Renal cortical epithelial cell (primary cell): Measurements from ENCODE around the gene NXN. TPM values are rescaled to one million over a fixed set of nuclear protein-coding genes. Genes with fewer than 3 reads are reported as not detected.
"Not testable (repeated sequence)": the region's sequence is repeated elsewhere in the genome, so short reads cannot be mapped to it uniquely, and the experiment has no call there.

Experiments used
- DNase-seq: peaks from one replicate; pipeline ENCODE4 v3.0.0-alpha.2; 2011; ENCODE audit warnings: low read depth
- total RNA-seq: library from RNA; depleted of rRNA; stranded (reverse); fragments of >200 nt; gene quantifications from 2 replicates; pipeline ENCODE4 v1.2.3, GENCODE V29; 2014

The NXN gene
- total RNA-seq, 1 donor from 2014 or later: 57.7 TPM

- no peak for DNase-seq
Observed at GRCh38 chr17:773467-774312, 205.9 kb downstream of the NXN start.

- DNase-seq: no peak
Observed at GRCh38 chr17:773016-773415, 206.6 kb downstream of the NXN start.

GRCh38 chr17:767076-767475, 212.5 kb downstream of the NXN start:
- no peak for DNase-seq

GRCh38 chr17:760371-760770, 219.2 kb downstream of the NXN start:
- no peak for DNase-seq

- DNase-seq: no peak
Observed at GRCh38 chr17:759964-760363, 219.6 kb downstream of the NXN start.

- DNase-seq: not testable (repeated sequence)
Observed at GRCh38 chr17:756010-756567, 223.5 kb downstream of the NXN start.

GRCh38 chr17:755319-755961, 224.1 kb downstream of the NXN start:
- DNase-seq: not testable (repeated sequence)

- DNase-seq: no peak
Observed at GRCh38 chr17:753418-753817, 226.2 kb downstream of the NXN start.

- DNase-seq: peak; percentile 27
Observed at GRCh38 chr17:752620-753219, 226.9 kb downstream of the NXN start.

- DNase-seq: peak; percentile 43
Observed at GRCh38 chr17:752002-752619, 227.5 kb downstream of the NXN start, which contains the start of gene GEMIN4. TSS of gene GEMIN4 (minus strand) at chr17:752264. CDS start at chr17:752142, 122 bp downstream.

- DNase-seq: no peak
Observed at GRCh38 chr17:751269-752001, 228.1 kb downstream of the NXN start.

- no peak for DNase-seq
Observed at GRCh38 chr17:750431-751037, 229.0 kb downstream of the NXN start.

- not testable (repeated sequence) for DNase-seq
Observed at GRCh38 chr17:749359-749758, 230.2 kb downstream of the NXN start.

Other genes starting within 250 kb of the NXN start
- 21.6 and 26.0 TPM in 2 replicates for gene TLCD3A, start 247.2 kb downstream of the NXN start, total RNA-seq
- 8.7 and 15.2 TPM in 2 replicates for gene GEMIN4, start 227.5 kb downstream of the NXN start, total RNA-seq
- 107 and 133 TPM in 2 replicates for gene GLOD4, start 197.5 kb downstream of the NXN start, total RNA-seq
- 17.2 and 18.8 TPM in 2 replicates for gene MRM3, start 197.4 kb downstream of the NXN start, total RNA-seq
- 18.0 and 21.4 TPM in 2 replicates for gene TIMM22, start 17.4 kb upstream of the NXN start, total RNA-seq
- gene ABR, start 200.2 kb upstream of the NXN start, total RNA-seq: 69.1 and 116 TPM in 2 replicates